Adipose tissue (tissue), 3 donors: ENCODE results near the gene CTAG2. TPM values are rescaled to one million over a fixed set of nuclear protein-coding genes. Genes with fewer than 3 reads are reported as not detected.

ENCODE experiments used
- H3K27ac ChIP-seq: one replicate; pipeline ENCODE4 v1.5.1; 2013; ENCODE audit warnings: low read depth, low read length
- WGBS, 3 donors: extraction: QIAGEN DNeasy Blood & Tissue Kit; methylation state at CpG; one replicate each; pipeline ENCODE4 v1.1.7; 2013; 5-methylcytosine and 5-hydroxymethylcytosine counted together
- polyA plus RNA-seq, 3 donors: library from polyadenylated mRNA; stranded (reverse); fragments of 200-250 nt; gene quantifications; one replicate each; pipeline ENCODE4 v1.2.3, GENCODE V29; 2013
- donor health status: healthy with polysubstance abuse.
- donor health status: Bipolar disorder and iron deficiency.
- donor health status: healthy.

CTAG2 gene
- polyA plus RNA-seq, 3 donors = 8.5 TPM; not detected in 2

- WGBS, 3 donors = 76 to 81% (median 78%) methylated on average over 11 to 13 of the region's 13 CpGs
- H3K27ac ChIP-seq = no peak overlapping the region
These were observed 49.6 kb downstream of the CTAG2 start for GRCh38 chrX:154603438-154604430.

GRCh38 chrX:154602766-154603437, 50.5 kb downstream of the CTAG2 start:
- 87 to 92% (median 88%) methylated on average over 18 of the region's 18 CpGs for WGBS, 3 donors
- no peak overlapping the region for H3K27ac ChIP-seq

DNA sequence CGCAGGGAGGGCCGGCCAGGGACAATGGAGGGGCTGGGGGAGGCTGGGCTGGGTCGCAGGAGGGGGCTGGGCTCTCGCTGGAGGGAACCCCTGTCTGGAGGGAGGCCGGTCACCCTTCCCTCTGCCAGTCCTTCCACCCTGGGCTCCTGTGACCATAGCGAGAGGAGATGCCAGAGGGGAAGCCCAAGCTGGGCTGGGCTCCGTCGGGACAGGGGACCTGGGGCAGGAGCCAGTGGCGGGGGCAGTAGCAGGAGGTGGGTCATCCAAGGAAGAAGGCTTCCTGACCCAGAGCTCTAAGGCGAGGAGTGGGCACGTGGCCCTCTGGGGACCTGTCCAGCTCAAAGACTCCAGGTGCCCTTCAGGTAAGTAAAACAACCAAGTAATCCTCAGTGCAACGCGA, 51.2 kb downstream of the CTAG2 start:
- 77 to 83% (median 81%) methylated on average over 9 to 13 of the region's 13 CpGs for WGBS, 3 donors
- no peak overlapping the region for H3K27ac ChIP-seq

Other genes with a start within 250 kb of the CTAG2 start
- 10 to 100 TPM in 2 of 3 donors, 1 to 10 TPM in 1; 7.5 to 26.6 (median 18.6) TPM for gene DNASE1L1, start 244.3 kb downstream of the CTAG2 start, polyA plus RNA-seq
- gene TAFAZZIN, start 242.0 kb downstream of the CTAG2 start, polyA plus RNA-seq = 10 to 100 TPM; 22.4 to 45.8 (median 35.2) TPM
- gene ATP6AP1, start 224.9 kb downstream of the CTAG2 start, polyA plus RNA-seq = 10 to 100 TPM; 30.9 to 68.7 (median 45.9) TPM
- 10 to 100 TPM; 50.7 to 95.3 (median 94.8) TPM for gene GDI1, start 216.4 kb downstream of the CTAG2 start, polyA plus RNA-seq
- gene FAM50A, start 209.4 kb downstream of the CTAG2 start, polyA plus RNA-seq = 100 to 1,000 TPM in 2 of 3 donors, 10 to 100 TPM in 1; 52.0 to 111 (median 106) TPM
- gene PLXNA3, start 195.3 kb downstream of the CTAG2 start, polyA plus RNA-seq = 10 to 100 TPM in 1 of 3 donors, 1 to 10 TPM in 2; 6.3 to 11.6 (median 9.7) TPM
- 10 to 100 TPM; 20.6 to 30.0 (median 23.1) TPM for gene LAGE3, start 174.3 kb downstream of the CTAG2 start, polyA plus RNA-seq
- 10 to 100 TPM; 20.6 to 35.4 (median 24.3) TPM for gene UBL4A, start 167.0 kb downstream of the CTAG2 start, polyA plus RNA-seq
- 10 to 100 TPM; 19.4 to 26.7 (median 25.0) TPM for gene SLC10A3, start 162.9 kb downstream of the CTAG2 start, polyA plus RNA-seq
- gene FAM3A, start 137.3 kb downstream of the CTAG2 start, polyA plus RNA-seq = 10 to 100 TPM; 48.9 to 61.5 (median 49.3) TPM
- gene G6PD, start 106.7 kb downstream of the CTAG2 start, polyA plus RNA-seq = 10 to 100 TPM; 17.6 to 88.4 (median 33.6) TPM
- gene IKBKG, start 106.0 kb downstream of the CTAG2 start, polyA plus RNA-seq = 10 to 100 TPM; 10.6 to 29.0 (median 20.2) TPM
- under 1 TPM in 1 of 3 donors, not detected in 2; 0.51 TPM for gene CTAG1A, start 68.4 kb downstream of the CTAG2 start, polyA plus RNA-seq
- under 1 TPM in 1 of 3 donors, not detected in 2; 0.59 TPM for gene CTAG1B, start 34.3 kb downstream of the CTAG2 start, polyA plus RNA-seq
- gene GAB3, start 97.5 kb upstream of the CTAG2 start, polyA plus RNA-seq = 1 to 10 TPM in 2 of 3 donors, under 1 TPM in 1; 0.85 to 2.9 (median 2.7) TPM
- gene DKC1, start 109.3 kb upstream of the CTAG2 start, polyA plus RNA-seq = 10 to 100 TPM; 21.1 to 41.8 (median 26.5) TPM
- gene MPP1, start 151.9 kb upstream of the CTAG2 start, polyA plus RNA-seq = 10 to 100 TPM; 15.3 to 36.1 (median 29.2) TPM
- not detected for gene SMIM9, start 181.1 kb upstream of the CTAG2 start, polyA plus RNA-seq
- gene F8A1, start 232.8 kb upstream of the CTAG2 start, polyA plus RNA-seq = 10 to 100 TPM; 12.4 to 31.6 (median 29.7) TPM